Loucy (cell line): ENCODE measurements around the gene DNLZ.

ENCODE experiments used
- H2AFZ ChIP-seq: fragments of 200-600 bp; sonication (generic); 2 replicates; pipeline ENCODE4 v1.6.0; 2016; ENCODE audit warnings: antibody characterized with exemption, mild to moderate bottlenecking, low read length, moderate library complexity
- H3F3A ChIP-seq: fragments of 200-600 bp; 2 replicates; pipeline ENCODE4 v1.6.0; 2016; ENCODE audit warnings: antibody characterized with exemption, low read depth, mild to moderate bottlenecking
- H3K27me3 ChIP-seq: fragments of 200-600 bp; sonication (generic); 2 replicates; pipeline ENCODE4 v1.6.1; 2014; ENCODE audit warnings: low read length, mild to moderate bottlenecking; ENCODE audit not compliant: insufficient read depth, poor library complexity, severe bottlenecking
- H3K36me3 ChIP-seq: fragments of 200-600 bp; sonication (generic); 2 replicates; pipeline ENCODE4 v1.6.1; 2016; ENCODE audit warnings: low read length; ENCODE audit not compliant: insufficient read depth
- H3K4me1 ChIP-seq: fragments of 200-600 bp; sonication (generic); 2 replicates; pipeline ENCODE4 v1.5.1; 2014; ENCODE audit warnings: low read length, mild to moderate bottlenecking; ENCODE audit not compliant: insufficient read depth, poor library complexity, severe bottlenecking
- H3K4me2 ChIP-seq: fragments of 200-600 bp; sonication (generic); 2 replicates; pipeline ENCODE4 v1.6.0; 2014; ENCODE audit warnings: antibody characterized with exemption, low read length, low read depth, mild to moderate bottlenecking; ENCODE audit not compliant: poor library complexity, severe bottlenecking
- H3K4me3 ChIP-seq: fragments of 200-600 bp; sonication (generic); 2 replicates; pipeline ENCODE4 v1.5.1; 2014; ENCODE audit warnings: low read length, mild to moderate bottlenecking, mixed read lengths; ENCODE audit not compliant: poor library complexity, severe bottlenecking
- H3K79me2 ChIP-seq: fragments of 200-600 bp; sonication (generic); 2 replicates; pipeline ENCODE4 v1.6.1; 2014; ENCODE audit warnings: low read length; ENCODE audit not compliant: insufficient read depth
- H3K9ac ChIP-seq: fragments of 200-600 bp; sonication (generic); 2 replicates; pipeline ENCODE4 v1.6.0; 2014; ENCODE audit warnings: mild to moderate bottlenecking, low read depth, low read length, moderate library complexity; ENCODE audit not compliant: poor library complexity, severe bottlenecking
- H3K9me2 ChIP-seq: fragments of 200-600 bp; sonication (generic); replicated peaks from 2 replicates; pipeline ENCODE4 v1.6.1; 2016; ENCODE audit warnings: low read depth, low read length, mixed read lengths
- H3K9me3 ChIP-seq: fragments of 200-600 bp; sonication (generic); 2 replicates; pipeline ENCODE4 v1.6.1; 2014; ENCODE audit warnings: mild to moderate bottlenecking, antibody characterized with exemption, low read length, low read depth; ENCODE audit not compliant: insufficient read depth
- H4K20me1 ChIP-seq: fragments of 200-600 bp; sonication (generic); 2 replicates; pipeline ENCODE4 v1.6.0; 2014; ENCODE audit warnings: antibody characterized with exemption, low read length, mild to moderate bottlenecking; ENCODE audit not compliant: insufficient read depth, poor library complexity, severe bottlenecking
- EZH2phosphoT487 ChIP-seq: fragments of 200-600 bp; IDR thresholded peaks from 2 replicates; pipeline ENCODE4 v1.6.1; 2018; ENCODE audit warnings: antibody characterized with exemption, mild to moderate bottlenecking, moderate library complexity, borderline replicate concordance
- TF ChIP-seq, protein P1 (sequence below): fragments of 200-600 bp; sonication (generic); conservative IDR thresholded peaks from 2 replicates; pipeline ENCODE4 v1.5.1; 2014; ENCODE audit warnings: mild to moderate bottlenecking, antibody characterized with exemption, low read length

Gene DNLZ

DNA sequence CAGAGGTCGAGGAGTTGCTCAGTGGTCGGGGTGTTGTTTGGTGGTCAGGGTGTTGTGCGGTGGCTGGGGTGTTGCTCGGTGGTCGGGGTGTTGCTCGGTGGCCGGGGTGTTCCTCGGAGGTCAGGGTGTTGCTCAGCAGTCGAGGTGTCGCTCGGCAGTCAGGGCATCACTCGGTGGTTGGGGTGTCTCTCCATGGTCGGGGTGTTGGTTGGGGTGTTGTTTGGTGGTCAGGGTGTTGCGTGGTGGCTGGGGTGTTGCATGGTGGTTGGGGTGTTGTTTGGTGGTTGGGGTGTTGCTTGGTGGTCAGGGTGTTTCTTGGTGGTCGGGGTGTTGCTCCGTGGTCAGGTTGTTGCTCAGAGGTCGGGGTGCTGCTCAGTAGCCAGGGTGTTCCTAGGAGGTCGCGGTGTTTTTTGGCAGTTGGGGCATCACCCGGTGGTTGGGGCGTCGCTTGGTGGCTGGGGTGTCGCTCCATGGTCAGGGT is 47.2 kb downstream of the DNLZ start:
- no peak for TF ChIP-seq EZH2phosphoT487
- TF ChIP-seq, protein P1, sequence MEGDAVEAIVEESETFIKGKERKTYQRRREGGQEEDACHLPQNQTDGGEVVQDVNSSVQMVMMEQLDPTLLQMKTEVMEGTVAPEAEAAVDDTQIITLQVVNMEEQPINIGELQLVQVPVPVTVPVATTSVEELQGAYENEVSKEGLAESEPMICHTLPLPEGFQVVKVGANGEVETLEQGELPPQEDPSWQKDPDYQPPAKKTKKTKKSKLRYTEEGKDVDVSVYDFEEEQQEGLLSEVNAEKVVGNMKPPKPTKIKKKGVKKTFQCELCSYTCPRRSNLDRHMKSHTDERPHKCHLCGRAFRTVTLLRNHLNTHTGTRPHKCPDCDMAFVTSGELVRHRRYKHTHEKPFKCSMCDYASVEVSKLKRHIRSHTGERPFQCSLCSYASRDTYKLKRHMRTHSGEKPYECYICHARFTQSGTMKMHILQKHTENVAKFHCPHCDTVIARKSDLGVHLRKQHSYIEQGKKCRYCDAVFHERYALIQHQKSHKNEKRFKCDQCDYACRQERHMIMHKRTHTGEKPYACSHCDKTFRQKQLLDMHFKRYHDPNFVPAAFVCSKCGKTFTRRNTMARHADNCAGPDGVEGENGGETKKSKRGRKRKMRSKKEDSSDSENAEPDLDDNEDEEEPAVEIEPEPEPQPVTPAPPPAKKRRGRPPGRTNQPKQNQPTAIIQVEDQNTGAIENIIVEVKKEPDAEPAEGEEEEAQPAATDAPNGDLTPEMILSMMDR: no peak
- H3K4me3 ChIP-seq: no peak overlapping the region
- no peaks in the 10 kb centered on the region for H3F3A ChIP-seq
- no peak overlapping the region for H2AFZ ChIP-seq
- H3K27me3 ChIP-seq: no peaks in the 10 kb centered on the region
- no peak overlapping the region for H3K4me2 ChIP-seq
- H3K9ac ChIP-seq: no peak overlapping the region
- no peaks in the 10 kb centered on the region for H3K9me2 ChIP-seq
- no peaks in the 10 kb centered on the region; the same call in 1 of the 2 replicates for H3K9me3 ChIP-seq
- no peaks in the 10 kb centered on the region for H4K20me1 ChIP-seq
- H3K4me1 ChIP-seq: no peaks in the 10 kb centered on the region
- no peaks in the 10 kb centered on the region for H3K79me2 ChIP-seq
- no peaks in the 10 kb centered on the region for H3K36me3 ChIP-seq

DNA sequence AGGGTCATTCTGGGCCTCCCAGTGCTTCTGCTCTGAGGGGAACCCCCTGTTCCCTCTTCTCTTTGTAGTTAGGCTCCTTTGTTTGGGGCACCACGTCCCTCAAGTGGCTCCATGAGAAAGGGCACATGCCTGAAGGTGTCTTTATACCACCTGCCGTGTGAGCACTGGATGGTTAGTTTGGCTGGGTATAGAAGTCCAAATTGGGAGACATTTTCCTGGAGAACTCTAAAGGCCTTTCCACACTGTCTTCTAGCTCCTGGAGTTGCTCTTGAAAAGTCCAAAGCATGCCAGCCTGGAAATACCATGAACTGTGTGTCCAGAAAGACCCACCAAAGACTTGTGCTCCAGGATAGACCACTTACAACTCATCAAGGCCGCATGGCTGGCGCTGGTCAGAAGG is 48.6 kb downstream of the DNLZ start:
- Histone ChIP-seq H3K79me2 (no peaks in the 10 kb centered on the region), H3K36me3 (no peaks in the 10 kb centered on the region), H3K27me3 (no peaks in the 10 kb centered on the region), H3K9me3 (no peaks in the 10 kb centered on the region; the same call in 1 of the 2 replicates), H3K4me2 (no peak overlapping the region), H3K9ac (no peak overlapping the region), H3K4me1 (peaks cover 6% of the 10 kb centered on the region), H3F3A (no peaks in the 10 kb centered on the region), H3K4me3 (no peak overlapping the region), H2AFZ (no peak overlapping the region), H4K20me1 (no peaks in the 10 kb centered on the region), H3K9me2 (no peaks in the 10 kb centered on the region)
- TF ChIP-seq, protein P1: no peak
- TF ChIP-seq EZH2phosphoT487: no peak

DNA sequence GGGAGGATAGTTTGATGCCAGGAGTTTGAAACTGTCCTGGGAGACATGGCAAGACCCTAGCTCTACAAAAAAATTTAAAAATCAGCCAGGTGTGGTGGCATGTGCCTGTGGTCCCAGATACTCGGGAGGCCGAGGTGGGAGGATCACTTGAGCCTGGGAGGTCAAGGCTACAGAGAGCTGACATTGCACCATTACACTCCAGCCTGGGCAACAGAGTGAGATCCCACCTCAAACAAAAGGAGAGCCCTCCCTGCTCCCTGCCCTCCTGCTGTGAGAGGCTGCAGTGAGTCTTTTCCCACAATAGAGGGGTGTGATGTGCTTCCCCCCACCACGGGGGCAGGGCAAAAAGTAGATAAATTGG is 49.5 kb downstream of the DNLZ start:
- no peaks in the 10 kb centered on the region for H3F3A ChIP-seq
- peaks cover 14% of the 10 kb centered on the region for H3K4me1 ChIP-seq
- no peaks in the 10 kb centered on the region for H4K20me1 ChIP-seq
- no peaks in the 10 kb centered on the region for H3K27me3 ChIP-seq
- no peaks in the 10 kb centered on the region for H3K9me2 ChIP-seq
- no peak overlapping the region for H2AFZ ChIP-seq
- no peaks in the 10 kb centered on the region; the same call in 1 of the 2 replicates for H3K9me3 ChIP-seq
- TF ChIP-seq EZH2phosphoT487: no peak
- TF ChIP-seq, protein P1: no peak
- no peak overlapping the region for H3K4me3 ChIP-seq
- H3K79me2 ChIP-seq: no peaks in the 10 kb centered on the region
- H3K4me2 ChIP-seq: no peak overlapping the region
- H3K9ac ChIP-seq: no peak overlapping the region
- H3K36me3 ChIP-seq: no peaks in the 10 kb centered on the region
